Common myeloid progenitor, CD34-positive (primary cell): Measurements from ENCODE around the gene STPG3.

Experiments
- CTCF ChIA-PET: fragments of 350-600 bp; sonication (Branson Sonifier 250); formaldehyde crosslinking; loops from one replicate; lab custom pipeline; 2021; ENCODE audit warnings: antibody characterized with exemption; lab: Charles Lee
- POLR2A ChIA-PET: fragments of 350-600 bp; sonication (Branson Sonifier 250); formaldehyde crosslinking; loops from one replicate; lab custom pipeline; 2021; ENCODE audit warnings: antibody characterized with exemption; lab: Charles Lee
- DNase-seq, 3 donors: peaks; one replicate each; pipeline versions ENCODE4 v3.0.0 to v3.0.0-alpha.2; 2013
- H3K27ac ChIP-seq, 2 experiments: 1 replicate in 1 of 2; 2 replicates in 1 of 2; pipeline ENCODE4 v1.7.0; 2013; ENCODE audit warnings: inconsistent platforms in 2 of 2, low read length in 2 of 2, mild to moderate bottlenecking in 2 of 2, low read depth in 1 of 2, moderate library complexity in 1 of 2; ENCODE audit not compliant: severe bottlenecking in 2 of 2, insufficient read depth in 1 of 2, poor library complexity in 1 of 2
- H3K27me3 ChIP-seq, 5 experiments: replicated peaks in 2 of 5; 1 replicate in 3 of 5; 2 replicates in 2 of 5; pipeline versions ENCODE4 v1.6.1 to v1.7.0; 2013; ENCODE audit warnings: low read length in 4 of 5, mild to moderate bottlenecking in 2 of 5, moderate library complexity in 2 of 5, inconsistent platforms in 1 of 5; ENCODE audit not compliant: insufficient read depth in 5 of 5, control insufficient read depth in 4 of 5
- H3K36me3 ChIP-seq, 4 experiments: 1 replicate in 2 of 4; 2 replicates in 2 of 4; pipeline versions ENCODE4 v1.6.1 to v1.7.0; 2013; ENCODE audit warnings: low read length in 3 of 4, control low read depth in 1 of 4, mild to moderate bottlenecking in 1 of 4; ENCODE audit not compliant: control insufficient read depth in 4 of 4, insufficient read depth in 4 of 4
- H3K4me1 ChIP-seq, 4 experiments: 1 replicate in 3 of 4; 2 replicates in 1 of 4; pipeline versions ENCODE4 v1.6.1 to v1.7.1; 2013; ENCODE audit warnings: low read length in 3 of 4, mild to moderate bottlenecking in 3 of 4, control low read depth in 1 of 4, inconsistent platforms in 1 of 4, moderate library complexity in 1 of 4; ENCODE audit not compliant: control insufficient read depth in 4 of 4, insufficient read depth in 4 of 4; ENCODE audit errors: control extremely low read depth in 1 of 4
- H3K4me3 ChIP-seq, 7 experiments: 1 replicate in 4 of 7; 2 replicates in 3 of 7; pipeline versions ENCODE4 v1.5.1 to v1.7.0; 2013; ENCODE audit warnings: mild to moderate bottlenecking in 7 of 7, low read length in 6 of 7, moderate library complexity in 6 of 7, inconsistent platforms in 2 of 7, low read depth in 2 of 7, control low read depth in 1 of 7; ENCODE audit not compliant: insufficient read depth in 4 of 7, control insufficient read depth in 1 of 7; ENCODE audit errors: extremely low read depth in 1 of 7
- H3K9me3 ChIP-seq, 5 experiments: 1 replicate in 4 of 5; 2 replicates in 1 of 5; pipeline versions ENCODE4 v1.6.1 to v1.7.1; 2013; ENCODE audit warnings: low read length in 4 of 5, mild to moderate bottlenecking in 2 of 5, inconsistent platforms in 1 of 5, low read depth in 1 of 5, moderate library complexity in 1 of 5; ENCODE audit not compliant: control insufficient read depth in 4 of 5, insufficient read depth in 2 of 5; ENCODE audit errors: control extremely low read depth in 1 of 5
- WGBS: methylation state at CpG from one replicate; pipeline ENCODE4 v1.1.5; 2013; ENCODE audit not compliant: insufficient coverage; 5-methylcytosine and 5-hydroxymethylcytosine counted together

The STPG3 gene

DNA sequence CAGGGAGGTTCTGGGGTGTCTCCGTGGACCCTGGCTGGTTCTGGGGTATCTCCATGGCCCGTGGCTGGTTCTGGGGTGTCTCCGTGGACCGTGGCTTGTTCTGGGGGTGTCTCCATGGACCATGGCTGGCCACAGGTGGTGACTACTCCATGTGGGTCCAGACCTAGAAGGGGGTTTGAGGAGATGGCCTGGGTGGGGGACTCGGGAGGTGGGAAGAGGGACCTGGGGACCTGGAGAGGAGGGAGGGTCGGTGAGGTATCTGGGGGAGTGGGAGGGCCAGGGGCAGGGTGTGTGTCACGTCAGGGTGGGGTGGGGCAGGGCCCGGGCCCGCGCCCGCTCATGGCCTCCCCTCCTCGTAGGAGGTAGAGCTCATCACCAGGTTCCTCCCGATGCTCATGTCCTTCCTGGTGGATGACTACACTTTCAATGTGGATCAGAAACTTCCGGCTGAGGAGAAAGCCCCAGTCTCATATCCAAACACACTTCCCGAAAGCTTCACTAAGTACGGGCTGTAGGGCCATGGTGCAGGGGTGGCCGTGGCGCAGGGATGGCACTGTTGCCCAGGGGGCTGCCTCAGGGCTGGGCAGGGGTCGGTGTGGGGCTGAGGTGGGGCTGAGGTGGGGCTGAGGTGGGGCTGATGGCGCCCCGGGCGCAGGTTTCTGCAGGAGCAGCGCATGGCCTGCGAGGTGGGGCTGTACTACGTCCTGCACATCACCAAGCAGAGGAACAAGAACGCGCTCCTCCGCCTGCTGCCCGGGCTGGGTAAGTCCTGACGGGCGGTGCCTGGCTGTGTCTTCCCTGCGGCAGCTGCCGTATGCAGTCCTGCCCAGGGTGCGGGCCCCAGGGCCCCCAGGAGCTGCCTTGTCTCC lies 15.7 kb downstream of the STPG3 start:
- ChIA-PET POLR2A (no interaction called here), CTCF (interaction anchor here (1.1 to 2.8 kb wide), 3 partner anchors 10 to 29 kb away, joined by 3 to 12 read pairs (median 4); partner anchors contain the start of genes NELFB and TOR4A)
- DNase-seq: no peak
- 92% methylated on average over 23 of the region's 34 CpGs for WGBS
- Histone ChIP-seq H3K27ac (no peak overlapping the region), H3K4me3 (no peak overlapping the region), H3K9me3 (no peaks in the 10 kb centered on the region), H3K27me3 (no peaks in the 10 kb centered on the region), H3K4me1 (peaks cover 0 to 35% (median 28%) of the 10 kb centered on the region in 4 experiments), H3K36me3 (peaks cover 5 to 59% (median 47%) of the 10 kb centered on the region in 4 experiments)

GRCh38 chr9:137267933-137268355 lies 16.9 kb downstream of the STPG3 start:
- Histone ChIP-seq H3K36me3 (peaks cover 6 to 67% (median 49%) of the 10 kb centered on the region in 4 experiments), H3K4me3 (no peak overlapping the region), H3K4me1 (peaks cover 0 to 40% (median 38%) of the 10 kb centered on the region in 4 experiments), H3K27ac (no peak overlapping the region), H3K27me3 (no peaks in the 10 kb centered on the region), H3K9me3 (no peaks in the 10 kb centered on the region)
- ChIA-PET CTCF (interaction anchor here (0.7 to 2.8 kb wide), 4 partner anchors 10 to 31 kb away, joined by 3 to 12 read pairs (median 4); partner anchors contain the start of genes NELFB and TOR4A), POLR2A (no interaction called here)
- 95% methylated on average over 6 of the region's 6 CpGs for WGBS
- DNase-seq: no peak

DNA sequence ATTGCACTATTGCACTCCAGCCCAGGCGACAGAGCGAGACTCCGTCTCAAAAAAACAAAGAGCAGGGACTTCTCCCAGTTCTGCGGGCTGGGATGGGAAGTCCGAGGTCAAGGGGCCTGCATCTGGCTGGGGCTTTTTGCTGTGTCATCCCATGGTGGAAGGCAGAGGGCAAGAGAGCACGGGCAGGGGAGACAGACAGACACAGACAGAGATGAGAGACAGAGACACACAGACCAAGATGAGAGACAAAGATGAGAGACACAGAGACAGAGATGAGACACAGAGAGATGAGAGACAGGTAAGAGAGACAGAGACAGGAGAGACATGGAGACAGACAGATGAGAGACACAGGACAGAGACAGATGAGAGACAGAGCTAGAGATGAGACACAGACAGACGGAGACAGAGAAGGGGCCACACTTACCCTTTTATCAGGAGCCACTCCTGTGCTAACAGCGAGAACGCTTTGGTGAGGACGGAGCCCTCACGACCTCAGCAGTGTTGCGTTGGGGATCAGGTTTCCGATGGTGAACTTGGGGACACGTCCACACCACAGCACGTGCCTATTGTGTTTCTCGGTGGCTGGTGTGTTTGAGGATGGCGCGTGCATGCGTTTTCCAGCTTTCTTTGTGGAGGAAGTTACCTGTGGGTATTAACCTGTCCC lies 17.6 kb downstream of the STPG3 start:
- ChIA-PET POLR2A (no interaction called here), CTCF (interaction anchor here (1.0 to 1.2 kb wide), 2 partner anchors 31 to 148 kb away, joined by 3 read pairs; no protein-coding TSS in a partner anchor)
- Histone ChIP-seq H3K36me3 (peaks cover 7 to 66% (median 48%) of the 10 kb centered on the region in 4 experiments), H3K27me3 (no peaks in the 10 kb centered on the region), H3K9me3 (no peaks in the 10 kb centered on the region), H3K27ac (no peak overlapping the region), H3K4me1 (peaks cover 0 to 40% (median 39%) of the 10 kb centered on the region in 4 experiments), H3K4me3 (no peak overlapping the region)
- 86% methylated on average over 19 of the region's 19 CpGs for WGBS
- no peak for DNase-seq

GRCh38 chr9:137269231-137269772 lies 18.2 kb downstream of the STPG3 start:
- H3K27me3 ChIP-seq: no peaks in the 10 kb centered on the region
- no peaks in the 10 kb centered on the region for H3K9me3 ChIP-seq
- POLR2A ChIA-PET: no interaction called here
- peaks cover 7 to 60% (median 44%) of the 10 kb centered on the region in 4 experiments for H3K36me3 ChIP-seq
- H3K4me3 ChIP-seq: no peak overlapping the region
- CTCF ChIA-PET: interaction anchor here (0.9 to 1.0 kb wide), 2 partner anchors 13 to 149 kb away, joined by 3 read pairs; no protein-coding TSS in a partner anchor
- 91% methylated on average over 16 of the region's 17 CpGs for WGBS
- DNase-seq: no peak
- H3K4me1 ChIP-seq: peaks cover 0 to 45% (median 39%) of the 10 kb centered on the region in 4 experiments
- H3K27ac ChIP-seq: no peak overlapping the region

- Histone ChIP-seq H3K9me3 (no peaks in the 10 kb centered on the region), H3K27me3 (no peaks in the 10 kb centered on the region), H3K36me3 (peaks cover 3 to 51% (median 33%) of the 10 kb centered on the region in 4 experiments), H3K4me3 (peak overlapping the region in 1 of 7 experiments; percentile 5), H3K4me1 (peaks cover 0 to 61% (median 52%) of the 10 kb centered on the region in 4 experiments), H3K27ac (no peak overlapping the region)
- 65% methylated on average over 29 of the region's 32 CpGs for WGBS
- ChIA-PET POLR2A (interaction anchor here (0.6 kb wide), 1 partner anchor 166 kb away, joined by 3 read pairs; no protein-coding TSS in a partner anchor), CTCF (interaction anchor here (1.3 to 1.5 kb wide), 3 partner anchors 9 to 15 kb away, joined by 3 to 7 read pairs (median 4); no protein-coding TSS in a partner anchor)
- DNase-seq: peak in 2 of 3 donors; percentile 76 to 81
These were observed 20.0 kb downstream of the STPG3 start for GRCh38 chr9:137270929-137271695.

- Histone ChIP-seq H3K27me3 (no peaks in the 10 kb centered on the region), H3K36me3 (peaks cover 3 to 45% (median 28%) of the 10 kb centered on the region in 4 experiments), H3K9me3 (no peaks in the 10 kb centered on the region), H3K4me3 (peak overlapping the region in 1 of 7 experiments; percentile 10), H3K27ac (no peak overlapping the region), H3K4me1 (peaks cover 0 to 67% (median 58%) of the 10 kb centered on the region in 4 experiments)
- ChIA-PET CTCF (interaction anchor here (1.3 to 1.5 kb wide), 3 partner anchors 8 to 15 kb away, joined by 3 to 7 read pairs (median 4); no protein-coding TSS in a partner anchor), POLR2A (no interaction called here)
- no peak for DNase-seq
- WGBS: 8% methylated on average over 3 of the region's 3 CpGs
These were observed 20.6 kb downstream of the STPG3 start for GRCh38 chr9:137271696-137272076.
